DOHH2 (cell line): ENCODE data around the gene STXBP4.

Experiments
- EZH2phosphoT487 ChIP-seq: fragments of 200-600 bp; sonication (generic); IDR thresholded peaks from 2 replicates; pipeline ENCODE4 v1.6.1; 2017; ENCODE audit warnings: borderline replicate concordance, mild to moderate bottlenecking, antibody characterized with exemption, low read length, moderate library complexity, mixed read lengths
- TF ChIP-seq, protein P1 (sequence below): fragments of 200-600 bp; sonication (generic); IDR thresholded peaks from one replicate; pipeline ENCODE4 v1.5.1; 2014; ENCODE audit warnings: antibody characterized with exemption, mild to moderate bottlenecking, low read depth, low read length; ENCODE audit not compliant: poor library complexity, severe bottlenecking

DNA sequence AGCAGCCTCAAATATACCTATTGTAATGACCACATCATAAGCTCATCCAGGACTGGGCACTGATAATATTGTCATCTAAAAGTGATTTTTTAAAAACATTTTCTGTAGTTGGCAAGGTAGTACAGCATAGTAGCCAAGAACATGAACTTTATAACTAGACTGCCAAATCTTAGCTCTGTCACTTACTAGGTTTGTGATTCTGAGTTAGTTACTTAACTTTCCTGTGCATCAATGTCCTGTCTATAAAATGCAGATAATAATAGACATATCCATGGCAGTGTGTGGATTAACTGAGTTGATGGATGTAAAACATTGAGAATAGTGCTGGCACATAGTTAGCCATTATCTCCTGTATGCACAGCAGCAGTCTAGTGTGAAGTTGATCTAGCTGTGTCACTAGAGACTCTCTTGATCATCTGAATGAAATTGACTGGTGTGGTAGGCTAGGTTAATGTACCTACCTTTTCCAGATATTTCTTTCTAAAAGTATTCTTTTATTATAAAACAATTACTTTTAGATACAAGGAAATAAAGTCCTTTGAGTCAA is 101.5 kb downstream of the STXBP4 start:
- TF ChIP-seq EZH2phosphoT487, result no peak
- TF ChIP-seq, protein P1, sequence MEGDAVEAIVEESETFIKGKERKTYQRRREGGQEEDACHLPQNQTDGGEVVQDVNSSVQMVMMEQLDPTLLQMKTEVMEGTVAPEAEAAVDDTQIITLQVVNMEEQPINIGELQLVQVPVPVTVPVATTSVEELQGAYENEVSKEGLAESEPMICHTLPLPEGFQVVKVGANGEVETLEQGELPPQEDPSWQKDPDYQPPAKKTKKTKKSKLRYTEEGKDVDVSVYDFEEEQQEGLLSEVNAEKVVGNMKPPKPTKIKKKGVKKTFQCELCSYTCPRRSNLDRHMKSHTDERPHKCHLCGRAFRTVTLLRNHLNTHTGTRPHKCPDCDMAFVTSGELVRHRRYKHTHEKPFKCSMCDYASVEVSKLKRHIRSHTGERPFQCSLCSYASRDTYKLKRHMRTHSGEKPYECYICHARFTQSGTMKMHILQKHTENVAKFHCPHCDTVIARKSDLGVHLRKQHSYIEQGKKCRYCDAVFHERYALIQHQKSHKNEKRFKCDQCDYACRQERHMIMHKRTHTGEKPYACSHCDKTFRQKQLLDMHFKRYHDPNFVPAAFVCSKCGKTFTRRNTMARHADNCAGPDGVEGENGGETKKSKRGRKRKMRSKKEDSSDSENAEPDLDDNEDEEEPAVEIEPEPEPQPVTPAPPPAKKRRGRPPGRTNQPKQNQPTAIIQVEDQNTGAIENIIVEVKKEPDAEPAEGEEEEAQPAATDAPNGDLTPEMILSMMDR, result no peak
